ENCODE data around the gene LRMDA. TPM values are rescaled to one million over a fixed set of nuclear protein-coding genes. Genes with fewer than 3 reads are reported as not detected.

The LRMDA gene
- total and polyA plus RNA-seq, 2 of the 8 experiments (the other 6 are each of a cell fraction or from before 2014, with no cell fraction given), result 0.86 to 2.8 TPM

DNA sequence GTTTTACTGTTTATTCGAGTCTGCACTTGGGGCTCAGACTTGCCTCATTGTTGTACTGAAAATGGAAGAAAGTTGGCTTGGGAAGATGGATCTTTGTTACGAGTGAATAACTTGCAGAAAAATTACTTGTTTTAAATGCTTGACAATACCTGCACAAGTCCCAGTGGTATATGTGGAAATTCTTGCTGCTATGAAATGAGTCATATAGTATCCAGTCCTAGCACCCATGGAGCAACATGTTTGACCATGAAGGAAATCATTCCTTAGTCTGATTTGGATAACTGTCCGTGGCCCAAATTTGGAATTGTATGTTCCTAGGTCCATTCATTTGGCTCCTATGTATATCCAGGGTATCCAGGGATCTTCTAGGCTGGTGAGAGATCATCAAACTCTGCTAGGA, 1109.4 kb downstream of the LRMDA start:
- H2AK5ac ChIP-seq (ENCODE audit: low read depth, low read length), result no peak overlapping the region

More for the DNA sequence above, 1109.4 kb downstream of the LRMDA start:
- POLR2A ChIA-PET (ENCODE audit: partially characterized antibody), result no interaction called here
- Histone ChIP-seq H4K20me1 (replicated peaks in 1 of 2; ENCODE audit: control insufficient read depth in 1 of 2, insufficient read depth in 2 of 2, low read length in 2 of 2) (no peaks in the 10 kb centered on the region), H3K14ac (ENCODE audit: insufficient read length) (no peak overlapping the region), H2BK12ac (ENCODE audit: low read depth, low read length) (no peak overlapping the region), H3K4me2 (ENCODE audit: insufficient read depth in 1 of 2, low read depth in 2 of 2, low read length in 2 of 2) (no peak overlapping the region), H4K8ac (ENCODE audit: extremely low read depth, insufficient read depth, low read length) (no peak overlapping the region), H4K5ac (ENCODE audit: insufficient read length, low read depth, low read length) (no peak overlapping the region), H3K36me3 (ENCODE audit: control insufficient read depth in 2 of 4, insufficient read depth in 4 of 4, low read length in 3 of 4) (no peaks in the 10 kb centered on the region), H3K79me1 (ENCODE audit: low read depth, low read length) (no peaks in the 10 kb centered on the region), H3K9me3 (ENCODE audit: insufficient read depth in 2 of 2, low read depth in 1 of 2, low read length in 1 of 2) (no peaks in the 10 kb centered on the region), H3K27ac (ENCODE audit: low read depth, low read length) (no peak overlapping the region), H3K79me2 (ENCODE audit: control insufficient read depth in 1 of 2, insufficient read depth in 2 of 2, low read length in 2 of 2) (no peaks in the 10 kb centered on the region), H3K56ac (replicated peaks; ENCODE audit: insufficient read length, low read depth, low read length) (no peak overlapping the region), H3K23ac (ENCODE audit: insufficient read length) (no peak overlapping the region), H2BK15ac (ENCODE audit: low read length) (no peak overlapping the region), H2BK20ac (ENCODE audit: low read length) (no peak overlapping the region), H3K4me1 (replicated peaks in 1 of 4; ENCODE audit: control insufficient read depth in 3 of 4, insufficient read depth in 4 of 4, low read length in 3 of 4) (no peaks in the 10 kb centered on the region), H3K4ac (replicated peaks; ENCODE audit: insufficient read length, low read depth, low read length) (no peak overlapping the region), H2BK120ac (replicated peaks; ENCODE audit: low read depth, low read length) (no peak overlapping the region), H2BK5ac (ENCODE audit: low read depth, low read length) (no peak overlapping the region), H3K18ac (ENCODE audit: extremely low read depth, low read length) (no peak overlapping the region), H4K91ac (replicated peaks; ENCODE audit: insufficient read length, low read length) (no peak overlapping the region), H3K4me3 (ENCODE audit: extremely low read depth in 1 of 4, insufficient read depth in 2 of 4, low read depth in 3 of 4, low read length in 4 of 4) (no peak overlapping the region), H3K9ac (replicated peaks in 1 of 4; ENCODE audit: extremely low read depth in 1 of 4, low read depth in 3 of 4, low read length in 3 of 4) (no peak overlapping the region), H3K27me3 (replicated peaks in 1 of 4; ENCODE audit: control insufficient read depth in 3 of 4, extremely low read depth in 1 of 4, insufficient read depth in 3 of 4, low read length in 3 of 4) (no peaks in the 10 kb centered on the region), H3K23me2 (ENCODE audit: low read depth, low read length) (no peaks in the 10 kb centered on the region), H2AFZ (ENCODE audit: low read length) (no peak overlapping the region)
- TF ChIP-seq NRF1 (IDR thresholded peaks at IDR 0.05; ENCODE audit: low read depth, low read length) (no peak), RFX5 (IDR thresholded peaks at IDR 0.05; ENCODE audit: borderline replicate concordance, low read depth, low read length) (no peak), SIRT6 (IDR thresholded peaks at IDR 0.05; ENCODE audit: low read length) (no peak), CEBPB (IDR thresholded peaks at IDR 0.05; ENCODE audit: low read depth, low read length) (no peak), EZH2 (IDR thresholded peaks at IDR 0.05; ENCODE audit: low read depth, low read length, severe bottlenecking) (no peak), RXRA (IDR thresholded peaks at IDR 0.05; ENCODE audit: insufficient read depth, low read depth, low read length) (no peak), TBP (IDR thresholded peaks at IDR 0.05; ENCODE audit: low read depth, low read length) (no peak), CHD1 (IDR thresholded peaks at IDR 0.05; ENCODE audit: low read depth, low read length) (no peak)
- FAIRE-seq, result no peak
- DNase-seq (ENCODE audit: low read depth in 1 of 2, low spot score in 2 of 2), result no peak
- 86% methylated on average over 3 of the region's 3 CpGs; no CpG with 5 or more reads in 1 of the 2 experiments for WGBS, 2 experiments (ENCODE audit: extremely low coverage in 1 of 2, insufficient coverage in 1 of 2, insufficient read length in 1 of 2, insufficient replicate concordance in 2 of 2, low coverage in 1 of 2, low lambda C conversion rate in 2 of 2, missing lambda C conversion rate in 1 of 2)
- CTCF ChIA-PET (ENCODE audit: partially characterized antibody), result no interaction called here
